Measurements from ENCODE around the gene MAPK8IP1.

Gene MAPK8IP1

DNA sequence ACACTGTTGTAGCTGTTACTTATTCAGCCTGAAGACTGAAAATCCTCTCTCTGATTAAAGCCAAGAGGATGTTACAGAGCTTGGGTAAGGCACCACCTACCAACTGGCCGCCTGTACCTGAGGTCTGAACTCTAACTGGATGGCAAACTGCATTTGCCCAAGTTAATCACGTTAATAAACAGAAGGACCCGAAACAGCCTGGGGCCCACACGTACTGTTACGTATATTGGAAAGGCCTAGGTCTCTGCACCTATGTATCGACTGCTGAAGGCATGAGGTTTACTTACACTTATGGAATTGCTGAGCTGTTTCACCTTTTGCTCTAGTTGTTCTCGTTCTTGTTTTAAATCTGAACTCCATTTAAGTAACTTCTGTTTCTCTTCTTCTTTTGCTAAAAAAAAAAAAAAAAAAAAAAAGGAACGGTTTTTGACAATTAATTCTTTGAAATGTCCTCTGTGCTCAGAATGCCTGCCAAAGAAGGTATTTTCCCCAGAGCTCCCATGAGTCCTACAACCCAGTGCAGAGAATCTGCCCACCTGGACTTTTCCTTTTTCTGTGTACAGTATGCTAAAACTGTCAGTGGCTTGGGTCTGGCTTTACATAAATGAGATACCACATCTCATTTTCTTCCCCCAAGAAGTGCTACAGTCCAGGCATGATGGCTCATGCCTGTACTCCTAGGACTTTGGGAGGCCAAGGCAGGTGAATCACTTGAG lies 50.1 kb downstream of the MAPK8IP1 start:
- no peak for DNase-seq (ENCODE audit: low read depth)

GRCh38 chr11:45936511-45937054 lies 51.1 kb downstream of the MAPK8IP1 start:
- DNase-seq (ENCODE audit: low read depth): no peak
- no peak overlapping the region for H3K4me3 ChIP-seq (ENCODE audit: low read depth, low read length)

More for the DNA sequence above, 50.1 kb downstream of the MAPK8IP1 start:
- TF ChIP-seq, protein P1, sequence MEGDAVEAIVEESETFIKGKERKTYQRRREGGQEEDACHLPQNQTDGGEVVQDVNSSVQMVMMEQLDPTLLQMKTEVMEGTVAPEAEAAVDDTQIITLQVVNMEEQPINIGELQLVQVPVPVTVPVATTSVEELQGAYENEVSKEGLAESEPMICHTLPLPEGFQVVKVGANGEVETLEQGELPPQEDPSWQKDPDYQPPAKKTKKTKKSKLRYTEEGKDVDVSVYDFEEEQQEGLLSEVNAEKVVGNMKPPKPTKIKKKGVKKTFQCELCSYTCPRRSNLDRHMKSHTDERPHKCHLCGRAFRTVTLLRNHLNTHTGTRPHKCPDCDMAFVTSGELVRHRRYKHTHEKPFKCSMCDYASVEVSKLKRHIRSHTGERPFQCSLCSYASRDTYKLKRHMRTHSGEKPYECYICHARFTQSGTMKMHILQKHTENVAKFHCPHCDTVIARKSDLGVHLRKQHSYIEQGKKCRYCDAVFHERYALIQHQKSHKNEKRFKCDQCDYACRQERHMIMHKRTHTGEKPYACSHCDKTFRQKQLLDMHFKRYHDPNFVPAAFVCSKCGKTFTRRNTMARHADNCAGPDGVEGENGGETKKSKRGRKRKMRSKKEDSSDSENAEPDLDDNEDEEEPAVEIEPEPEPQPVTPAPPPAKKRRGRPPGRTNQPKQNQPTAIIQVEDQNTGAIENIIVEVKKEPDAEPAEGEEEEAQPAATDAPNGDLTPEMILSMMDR (IDR thresholded peaks at IDR 0.05; ENCODE audit: low read depth, low read length, missing control alignments): no peak
- H3K4me3 ChIP-seq (ENCODE audit: low read depth, low read length): no peak overlapping the region

GRCh38 chr11:45937916-45938315 lies 52.5 kb downstream of the MAPK8IP1 start:
- no peak for DNase-seq (ENCODE audit: low read depth)
- H3K4me3 ChIP-seq (ENCODE audit: low read depth, low read length): no peak overlapping the region
- TF ChIP-seq, protein P1 (IDR thresholded peaks at IDR 0.05; ENCODE audit: low read depth, low read length, missing control alignments): no peak

More at GRCh38 chr11:45936511-45937054, 51.1 kb downstream of the MAPK8IP1 start:
- TF ChIP-seq, protein P1 (IDR thresholded peaks at IDR 0.05; ENCODE audit: low read depth, low read length, missing control alignments): no peak

- TF ChIP-seq, protein P1 (IDR thresholded peaks at IDR 0.05; ENCODE audit: low read depth, low read length, missing control alignments): no peak
- DNase-seq (ENCODE audit: low read depth): no peak
- H3K4me3 ChIP-seq (ENCODE audit: low read depth, low read length): no peak overlapping the region
These were observed 54.4 kb downstream of the MAPK8IP1 start for GRCh38 chr11:45939836-45940235.

DNA sequence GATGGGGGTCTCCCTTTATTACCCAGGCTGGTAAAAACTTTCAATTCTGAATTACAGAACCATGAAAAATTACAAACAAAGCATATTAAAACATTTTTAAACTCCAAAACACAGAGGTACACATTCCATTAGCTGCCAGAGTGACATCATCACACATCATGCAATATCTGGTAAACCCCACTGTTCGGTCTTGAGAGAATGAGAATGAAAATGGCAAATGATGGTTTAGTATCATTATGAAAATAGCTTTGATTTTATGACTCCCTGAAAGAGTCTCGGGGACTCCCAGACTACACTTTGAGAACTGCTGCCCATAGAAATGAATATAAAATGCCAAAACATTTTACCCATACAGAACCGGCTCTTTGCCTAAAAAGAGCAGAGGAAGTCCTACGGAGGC lies 55.8 kb downstream of the MAPK8IP1 start:
- TF ChIP-seq, protein P1 (IDR thresholded peaks at IDR 0.05; ENCODE audit: low read depth, low read length, missing control alignments): no peak
- DNase-seq (ENCODE audit: low read depth): no peak

DNA sequence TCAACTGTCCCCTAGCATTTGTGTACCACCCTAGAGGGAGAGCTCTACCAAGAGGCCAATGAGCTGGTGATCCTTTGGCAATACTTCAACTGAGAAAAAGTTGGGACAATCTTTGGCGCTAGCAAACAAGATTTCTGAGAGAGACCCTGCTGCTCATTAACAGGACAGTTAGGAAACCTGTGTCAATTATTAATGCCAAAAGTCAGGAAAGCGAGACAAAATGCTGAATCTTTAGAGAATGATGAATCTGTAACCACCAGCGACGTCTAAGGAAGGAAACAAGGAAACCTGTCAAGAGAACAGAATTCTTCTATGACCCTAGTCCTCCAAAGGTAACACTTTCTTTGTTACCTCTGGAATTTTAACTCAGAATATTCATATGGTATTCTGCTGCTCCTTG lies 56.9 kb downstream of the MAPK8IP1 start:
- H3K4me3 ChIP-seq (ENCODE audit: low read depth, low read length): no peak overlapping the region
- no peak for DNase-seq (ENCODE audit: low read depth)
- TF ChIP-seq, protein P1 (IDR thresholded peaks at IDR 0.05; ENCODE audit: low read depth, low read length, missing control alignments): no peak

More for the DNA sequence above, 55.8 kb downstream of the MAPK8IP1 start:
- no peak overlapping the region for H3K4me3 ChIP-seq (ENCODE audit: low read depth, low read length)

Measured in GM12864 (cell line).